GM21381 (cell line): ENCODE results near the gene DCPS.
"Not testable (repeated sequence)": the region's sequence is repeated elsewhere in the genome, so short reads cannot be mapped to it uniquely, and the experiment has no call there.

Experiments
- ATAC-seq: cut with Tn5 transposase; IDR thresholded peaks from one replicate; pipeline ENCODE4 v1.9.1; 2021; ENCODE audit warnings: mild to moderate bottlenecking, moderate library complexity; ENCODE audit not compliant: unreplicated experiment

DCPS gene

GRCh38 chr11:126284829-126285228 lies 19.0 kb upstream of the DCPS start:
- ATAC-seq, result peak; percentile 52

GRCh38 chr11:126288237-126288636 lies 15.6 kb upstream of the DCPS start:
- no peak for ATAC-seq

- no peak for ATAC-seq
Measured at GRCh38 chr11:126290887-126291286, 13.0 kb upstream of the DCPS start.

- no peak for ATAC-seq
Measured at GRCh38 chr11:126293726-126294125, 10.1 kb upstream of the DCPS start.

GRCh38 chr11:126297004-126297403 lies 6.9 kb upstream of the DCPS start:
- ATAC-seq, result no peak

- no peak for ATAC-seq
Measured at GRCh38 chr11:126304457-126305075, 706 bp downstream of the DCPS start.

- ATAC-seq, result peak; percentile 54
Measured at GRCh38 chr11:126305699-126306098, 1.8 kb downstream of the DCPS start.

- ATAC-seq, result no peak
Measured at GRCh38 chr11:126307706-126308105, 3.8 kb downstream of the DCPS start.

- no peak for ATAC-seq
Measured at GRCh38 chr11:126308271-126308671, 4.4 kb downstream of the DCPS start.

- ATAC-seq, result not testable (repeated sequence)
Measured at GRCh38 chr11:126308771-126309170, 4.9 kb downstream of the DCPS start.

- ATAC-seq, result peak; percentile 31
Measured at GRCh38 chr11:126310200-126310991, 6.5 kb downstream of the DCPS start.

- no peak for ATAC-seq
Measured at GRCh38 chr11:126310992-126311310, 7.1 kb downstream of the DCPS start.

- peak; percentile 77 for ATAC-seq
Measured at GRCh38 chr11:126311401-126312291, 7.8 kb downstream of the DCPS start.

GRCh38 chr11:126312961-126313360 lies 9.1 kb downstream of the DCPS start:
- no peak for ATAC-seq

GRCh38 chr11:126313826-126314225 lies 10.0 kb downstream of the DCPS start:
- no peak for ATAC-seq

- no peak for ATAC-seq
Measured at GRCh38 chr11:126317432-126317755, 13.5 kb downstream of the DCPS start.

- ATAC-seq, result no peak
Measured at GRCh38 chr11:126317756-126318573, 14.1 kb downstream of the DCPS start.

- peak; percentile 81 for ATAC-seq
Measured at GRCh38 chr11:126318574-126319373, 14.9 kb downstream of the DCPS start.

- no peak for ATAC-seq
Measured at GRCh38 chr11:126319374-126319740, 15.5 kb downstream of the DCPS start.

GRCh38 chr11:126322996-126323395 lies 19.1 kb downstream of the DCPS start:
- ATAC-seq, result no peak
